H1 (cell line): ENCODE measurements around the gene MCC. TPM values are rescaled to one million over a fixed set of nuclear protein-coding genes. Genes with fewer than 3 reads are reported as not detected.

Experiments
- CTCF ChIA-PET: fragments of 300-600 bp; sonication (Branson Sonifier 250); formaldehyde crosslinking; loops from one replicate; lab custom pipeline; 2021; ENCODE audit not compliant: partially characterized antibody; lab: Charles Lee
- POLR2A ChIA-PET: fragments of 300-600 bp; sonication (Branson Sonifier 250); formaldehyde crosslinking; loops from one replicate; lab custom pipeline; 2021; ENCODE audit warnings: inconsistent platforms; ENCODE audit not compliant: partially characterized antibody; lab: Charles Lee
- DNase-seq, 2 experiments: peaks; one replicate each; pipeline versions ENCODE4 v3.0.0 to v3.0.0-alpha.2; 2010 to 2022; ENCODE audit warnings: low spot score in 2 of 2, low read depth in 1 of 2, mixed read lengths in 1 of 2
- FAIRE-seq: peaks from 2 replicates; lab custom pipeline; 2011; peaks lifted over from hg19 to GRCh38; lab: Jason Lieb, UNC
- H2AFZ ChIP-seq: 2 replicates; pipeline ENCODE4 v1.8.1; 2012; ENCODE audit warnings: low read length, inconsistent platforms
- H2AK5ac ChIP-seq: 2 replicates; pipeline ENCODE4 v1.6.1; 2013; ENCODE audit warnings: low read depth, low read length
- H2BK120ac ChIP-seq: replicated peaks from 2 replicates; pipeline ENCODE3; 2013; ENCODE audit warnings: low read depth, low read length, inconsistent platforms
- H2BK12ac ChIP-seq: 2 replicates; pipeline ENCODE4 v1.6.1; 2013; ENCODE audit warnings: low read depth, low read length
- H2BK15ac ChIP-seq: 2 replicates; pipeline ENCODE4 v1.6.1; 2013; ENCODE audit warnings: low read length
- H2BK20ac ChIP-seq: 2 replicates; pipeline ENCODE4 v1.6.1; 2013; ENCODE audit warnings: low read length
- H2BK5ac ChIP-seq: 2 replicates; pipeline ENCODE4 v1.6.1; 2013; ENCODE audit warnings: low read depth, low read length
- H3K14ac ChIP-seq: 2 replicates; pipeline ENCODE4 v1.6.1; 2013; ENCODE audit warnings: inconsistent platforms; ENCODE audit not compliant: insufficient read length
- H3K18ac ChIP-seq: 2 replicates; pipeline ENCODE4 v1.6.1; 2013; ENCODE audit warnings: low read length; ENCODE audit errors: extremely low read depth
- H3K23ac ChIP-seq: 2 replicates; pipeline ENCODE4 v1.6.1; 2013; ENCODE audit warnings: inconsistent platforms; ENCODE audit not compliant: insufficient read length
- H3K23me2 ChIP-seq: 2 replicates; pipeline ENCODE4 v1.6.1; 2013; ENCODE audit warnings: low read depth, low read length
- H3K27ac ChIP-seq: 2 replicates; pipeline ENCODE4 v1.6.1; 2011; ENCODE audit warnings: low read depth, low read length, inconsistent platforms
- H3K27me3 ChIP-seq, 4 experiments: replicated peaks in 1 of 4; 1 replicate in 1 of 4; 2 replicates in 3 of 4; pipeline versions ENCODE4 v1.6.1 to v1.8.1; 2011 to 2013; ENCODE audit warnings: low read length in 3 of 4, mild to moderate bottlenecking in 3 of 4, inconsistent platforms in 2 of 4, mixed read lengths in 2 of 4, moderate library complexity in 1 of 4; ENCODE audit not compliant: control insufficient read depth in 3 of 4, insufficient read depth in 3 of 4; ENCODE audit errors: extremely low read depth in 1 of 4
- H3K36me3 ChIP-seq, 4 experiments: 2 replicates each; pipeline versions ENCODE4 v1.6.1 to v1.8.1; 2011 to 2013; ENCODE audit warnings: mild to moderate bottlenecking in 4 of 4, low read length in 3 of 4, moderate library complexity in 2 of 4, control low read depth in 1 of 4, inconsistent platforms in 1 of 4; ENCODE audit not compliant: insufficient read depth in 4 of 4, control insufficient read depth in 2 of 4
- H3K4ac ChIP-seq: replicated peaks from 2 replicates; pipeline ENCODE3; 2013; ENCODE audit warnings: low read length, low read depth, mixed read lengths, inconsistent platforms; ENCODE audit not compliant: insufficient read length
- H3K4me1 ChIP-seq, 4 experiments: replicated peaks in 1 of 4; 1 replicate in 1 of 4; 2 replicates in 3 of 4; pipeline versions ENCODE4 v1.6.1 to v1.8.1; 2011 to 2013; ENCODE audit warnings: low read length in 3 of 4, inconsistent platforms in 2 of 4, mixed read lengths in 1 of 4; ENCODE audit not compliant: insufficient read depth in 4 of 4, control insufficient read depth in 3 of 4
- H3K4me2 ChIP-seq, 2 experiments: 2 replicates each; pipeline versions ENCODE4 v1.6.1 to v1.8.1; 2011 to 2013; ENCODE audit warnings: low read depth in 2 of 2, low read length in 2 of 2, control low read depth in 1 of 2, inconsistent platforms in 1 of 2, mild to moderate bottlenecking in 1 of 2; ENCODE audit not compliant: insufficient read depth in 1 of 2
- H3K4me3 ChIP-seq, 4 experiments: fragments of 200-600, 300-600 bp in 1 of 4; sonication (generic), shearing (Covaris generic), sonication (Bioruptor Twin) in 1 of 4; 2 replicates each; pipeline versions ENCODE4 v1.5.1 to v1.8.1; 2011 to 2016; ENCODE audit warnings: low read length in 4 of 4, low read depth in 3 of 4, control low read depth in 2 of 4, inconsistent platforms in 2 of 4, mild to moderate bottlenecking in 2 of 4, mixed read lengths in 1 of 4, moderate library complexity in 1 of 4; ENCODE audit not compliant: insufficient read depth in 2 of 4; ENCODE audit errors: extremely low read depth in 1 of 4
- H3K56ac ChIP-seq: replicated peaks from 2 replicates; pipeline ENCODE3; 2013; ENCODE audit warnings: low read depth, mild to moderate bottlenecking, mixed read lengths, low read length, inconsistent platforms; ENCODE audit not compliant: insufficient read length
- H3K79me1 ChIP-seq: 2 replicates; pipeline ENCODE4 v1.6.1; 2013; ENCODE audit warnings: low read depth, low read length, control low read depth
- H3K79me2 ChIP-seq, 2 experiments: 2 replicates each; pipeline versions ENCODE4 v1.6.1 to v1.8.1; 2012 to 2013; ENCODE audit warnings: low read length in 2 of 2, mild to moderate bottlenecking in 2 of 2, inconsistent platforms in 1 of 2; ENCODE audit not compliant: insufficient read depth in 2 of 2, control insufficient read depth in 1 of 2
- H3K9ac ChIP-seq, 4 experiments: replicated peaks in 1 of 4; 1 replicate in 1 of 4; 2 replicates in 3 of 4; pipeline versions ENCODE4 v1.6.1 to v1.8.1; 2011 to 2013; ENCODE audit warnings: low read depth in 3 of 4, low read length in 3 of 4, control low read depth in 2 of 4, mild to moderate bottlenecking in 2 of 4, moderate library complexity in 2 of 4, inconsistent platforms in 1 of 4; ENCODE audit errors: extremely low read depth in 1 of 4
- H3K9me3 ChIP-seq, 2 experiments: 2 replicates each; pipeline versions ENCODE4 v1.6.1 to v1.8.1; 2012 to 2013; ENCODE audit warnings: mild to moderate bottlenecking in 2 of 2, moderate library complexity in 2 of 2, control low read depth in 1 of 2, inconsistent platforms in 1 of 2, low read depth in 1 of 2, low read length in 1 of 2, mixed read lengths in 1 of 2; ENCODE audit not compliant: insufficient read depth in 2 of 2
- H4K20me1 ChIP-seq, 2 experiments: replicated peaks in 1 of 2; 2 replicates each; pipeline versions ENCODE3 to v1.8.1; 2011 to 2013; ENCODE audit warnings: inconsistent platforms in 2 of 2, low read length in 2 of 2, mild to moderate bottlenecking in 1 of 2; ENCODE audit not compliant: insufficient read depth in 2 of 2, control insufficient read depth in 1 of 2
- H4K5ac ChIP-seq: 2 replicates; pipeline ENCODE4 v1.6.1; 2013; ENCODE audit warnings: low read length, low read depth, mixed read lengths, inconsistent platforms; ENCODE audit not compliant: insufficient read length
- H4K8ac ChIP-seq: 2 replicates; pipeline ENCODE4 v1.8.0; 2013; ENCODE audit warnings: mild to moderate bottlenecking, moderate library complexity, low read length, inconsistent platforms; ENCODE audit not compliant: insufficient read depth; ENCODE audit errors: extremely low read depth
- H4K91ac ChIP-seq: replicated peaks from 2 replicates; pipeline ENCODE3; 2013; ENCODE audit warnings: low read length, mixed read lengths, inconsistent platforms; ENCODE audit not compliant: insufficient read length
- EGR1 ChIP-seq: IDR thresholded peaks from 2 replicates; pipeline ENCODE4 v1.6.1; 2011; ENCODE audit warnings: low read depth, low read length, borderline replicate concordance
- GTF2F1 ChIP-seq: IDR thresholded peaks from 2 replicates; pipeline ENCODE4 v1.6.1; 2012; ENCODE audit warnings: low read depth, low read length, improper control_type of control experiment, borderline replicate concordance
- KDM1A ChIP-seq: fragments of 200-600, 300-600 bp; sonication (generic); IDR thresholded peaks from 2 replicates; pipeline ENCODE4 v1.7.1; 2016; ENCODE audit warnings: mild to moderate bottlenecking, low read length, borderline replicate concordance
- NANOG ChIP-seq: IDR thresholded peaks from 2 replicates; pipeline ENCODE4 v1.6.1; 2011; ENCODE audit warnings: low read length, low read depth, mild to moderate bottlenecking, inconsistent platforms; ENCODE audit not compliant: insufficient read depth, poor library complexity, severe bottlenecking
- RAD21 ChIP-seq, 2 experiments: IDR thresholded peaks in 1 of 2; conservative IDR thresholded peaks in 1 of 2; 2 replicates each; pipeline ENCODE4 v1.6.1; 2011; ENCODE audit warnings: low read depth in 2 of 2, low read length in 2 of 2, improper control_type of control experiment in 1 of 2, inconsistent platforms in 1 of 2, mild to moderate bottlenecking in 1 of 2, moderate library complexity in 1 of 2
- RNF2 ChIP-seq: fragments of 200-900, 300-1000 bp; sonication (generic); IDR thresholded peaks from 2 replicates; pipeline ENCODE4 v1.7.1; 2016; ENCODE audit warnings: borderline replicate concordance, low read depth, mild to moderate bottlenecking, antibody characterized with exemption, low read length; ENCODE audit not compliant: poor library complexity, severe bottlenecking; ENCODE audit errors: missing control alignments
- SIN3A ChIP-seq, 2 experiments: IDR thresholded peaks in 1 of 2; conservative IDR thresholded peaks in 1 of 2; 2 replicates each; pipeline ENCODE4 v1.6.1; 2011 to 2012; ENCODE audit warnings: low read length in 2 of 2, improper control_type of control experiment in 1 of 2, low read depth in 1 of 2, mild to moderate bottlenecking in 1 of 2
- WGBS, 2 experiments: shearing (Covaris generic) in 1 of 2; methylation state at CpG; one replicate each; pipeline versions ENCODE4 v1.1.6 to v1.1.7; 2013 to 2015; ENCODE audit warnings: low lambda C conversion rate in 2 of 2, mixed read lengths in 2 of 2, inconsistent platforms in 1 of 2, low coverage in 1 of 2, missing lambda C conversion rate in 1 of 2; ENCODE audit not compliant: insufficient replicate concordance in 2 of 2, insufficient coverage in 1 of 2, insufficient read length in 1 of 2; ENCODE audit errors: extremely low coverage in 1 of 2, missing lambda C conversion rate in 1 of 2; 5-methylcytosine and 5-hydroxymethylcytosine counted together
- polyA plus RNA-seq, 7 experiments: library from polyadenylated mRNA; depleted of rRNA in 3 of 7; stranded (reverse) in 5 of 7; unstranded in 2 of 7; fragments of >200 nt in 5 of 7; fragments of 200-250 nt in 2 of 7; gene quantifications; 1 replicate in 5 of 7; 2 replicates in 1 of 7; 4 replicates in 1 of 7; pipeline versions ENCODE4 v1.2.1 to v1.2.3, GENCODE V29; 2011 to 2013; ENCODE audit warnings: missing spikeins in 2 of 7, mixed read lengths in 2 of 7
- total RNA-seq: library from RNA; stranded (reverse); fragmentation: NEBNext Ultra II Directional; extraction: Animal tissue kit (Norgen Biotek cat#: 25700); gene quantifications from 2 replicates; pipeline ENCODE4 v1.2.1, GENCODE V29; 2021
- TF ChIP-seq, protein P1 (sequence below): IDR thresholded peaks from 2 replicates; pipeline ENCODE4 v1.6.1; 2011; ENCODE audit warnings: low read length, improper control_type of control experiment

MCC gene
- total and polyA plus RNA-seq, 2 of the 8 experiments (the other 6 are each of a cell fraction or from before 2014, with no cell fraction given) = 2.6 to 18.3 TPM

- H2AK5ac ChIP-seq = no peak overlapping the region
- no peaks in the 10 kb centered on the region for H3K79me2 ChIP-seq
- no peaks in the 10 kb centered on the region for H3K9me3 ChIP-seq
- H3K9ac ChIP-seq = no peak overlapping the region
- no peak overlapping the region; the same call in 1 of the 2 replicates for H3K18ac ChIP-seq
- no peak overlapping the region for H3K4me2 ChIP-seq
- no peak overlapping the region for H3K56ac ChIP-seq
- ChIA-PET CTCF (interaction anchor here (0.6 to 1.1 kb wide), 3 partner anchors 12 to 261 kb away, joined by 3 read pairs; no protein-coding TSS in a partner anchor), POLR2A (no interaction called here)
- 89% methylated on average over 5 of the region's 5 CpGs; no CpG with 5 or more reads in 1 of the 2 experiments for WGBS, 2 experiments
- no peaks in the 10 kb centered on the region for H3K36me3 ChIP-seq
- no peak overlapping the region for H2BK5ac ChIP-seq
- FAIRE-seq (no peak), DNase-seq (no peak)
- no peak overlapping the region for H2BK15ac ChIP-seq
- H3K23me2 ChIP-seq = no peaks in the 10 kb centered on the region
- H2BK120ac ChIP-seq = no peak overlapping the region
- H2BK20ac ChIP-seq = no peak overlapping the region
- no peak overlapping the region for H3K14ac ChIP-seq
- no peak overlapping the region for H3K4ac ChIP-seq
- no peak overlapping the region for H3K4me3 ChIP-seq
- H3K79me1 ChIP-seq = no peaks in the 10 kb centered on the region
- no peak overlapping the region for H4K8ac ChIP-seq
- H3K23ac ChIP-seq = no peak overlapping the region
- no peak overlapping the region for H4K5ac ChIP-seq
- H3K27ac ChIP-seq = no peak overlapping the region; the same call in 1 of the 2 replicates
- H2AFZ ChIP-seq = no peak overlapping the region
- H2BK12ac ChIP-seq = no peak overlapping the region
- H4K91ac ChIP-seq = no peak overlapping the region
- no peaks in the 10 kb centered on the region for H4K20me1 ChIP-seq
- H3K27me3 ChIP-seq = no peaks in the 10 kb centered on the region
- H3K4me1 ChIP-seq = no peaks in the 10 kb centered on the region
- TF ChIP-seq KDM1A (no peak), EGR1 (no peak), NANOG (no peak), SIN3A (conservative IDR thresholded peaks at IDR 0.05 in 1 of 2, IDR thresholded peaks at IDR 0.05 in 1 of 2; ENCODE audit: low read depth in 1 of 2, low read length in 2 of 2) (no peak), RAD21 (IDR thresholded peaks at IDR 0.05 in 1 of 2, conservative IDR thresholded peaks at IDR 0.05 in 1 of 2; ENCODE audit: low read depth in 2 of 2, low read length in 2 of 2) (no peak), GTF2F1 (no peak), RNF2 (no peak)
- TF ChIP-seq, protein P1, sequence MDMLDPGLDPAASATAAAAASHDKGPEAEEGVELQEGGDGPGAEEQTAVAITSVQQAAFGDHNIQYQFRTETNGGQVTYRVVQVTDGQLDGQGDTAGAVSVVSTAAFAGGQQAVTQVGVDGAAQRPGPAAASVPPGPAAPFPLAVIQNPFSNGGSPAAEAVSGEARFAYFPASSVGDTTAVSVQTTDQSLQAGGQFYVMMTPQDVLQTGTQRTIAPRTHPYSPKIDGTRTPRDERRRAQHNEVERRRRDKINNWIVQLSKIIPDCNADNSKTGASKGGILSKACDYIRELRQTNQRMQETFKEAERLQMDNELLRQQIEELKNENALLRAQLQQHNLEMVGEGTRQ = no peak
Observed at GRCh38 chr5:113344973-113345940, 143.0 kb downstream of the MCC start.
